Hematopoietic multipotent progenitor cell treated with erythropoietin and hydrocortisone succinate and interleukin-3 and kit ligand, for 4 days (in vitro differentiated cells): ENCODE results near the gene GPR155.

Experiments
- DNase-seq: peaks from one replicate; pipeline ENCODE4 v3.0.0-alpha.2; 2015

Gene GPR155

GRCh38 chr2:174486563-174487107 lies at the start of gene GPR155:
Gene GPR155, minus strand, starts transcription at chr2:174487029. Its CDS starts 5,073 bp downstream, at chr2:174481956.
- peak; percentile 66 for DNase-seq

GRCh38 chr2:174535757-174536703 lies 49.2 kb upstream of the GPR155 start:
- no peak for DNase-seq

- no peak for DNase-seq
Measured at GRCh38 chr2:174535083-174535482, 48.3 kb upstream of the GPR155 start.

GRCh38 chr2:174529916-174530315 lies 43.1 kb upstream of the GPR155 start:
- no peak for DNase-seq

GRCh38 chr2:174527959-174528358 lies 41.1 kb upstream of the GPR155 start:
- no peak for DNase-seq

- DNase-seq: no peak
Measured at GRCh38 chr2:174527101-174527721, 40.4 kb upstream of the GPR155 start.

- DNase-seq: peak; percentile 21
Measured at GRCh38 chr2:174524527-174524926, 37.7 kb upstream of the GPR155 start.

- DNase-seq: peak; percentile 64
Measured at GRCh38 chr2:174522553-174522952, 35.7 kb upstream of the GPR155 start.

GRCh38 chr2:174518395-174518794 lies 31.6 kb upstream of the GPR155 start:
- DNase-seq: no peak

GRCh38 chr2:174516501-174517378 lies 29.9 kb upstream of the GPR155 start:
- DNase-seq: peak; percentile 4

GRCh38 chr2:174512345-174512744 lies 25.5 kb upstream of the GPR155 start:
- DNase-seq: no peak

- no peak for DNase-seq
Measured at GRCh38 chr2:174511580-174512260, 24.9 kb upstream of the GPR155 start.

- peak; percentile 44 for DNase-seq
Measured at GRCh38 chr2:174510583-174511189, 23.9 kb upstream of the GPR155 start.

GRCh38 chr2:174503161-174503809 lies 16.5 kb upstream of the GPR155 start:
- DNase-seq: no peak

GRCh38 chr2:174499371-174499770 lies 12.5 kb upstream of the GPR155 start:
- DNase-seq: no peak

- DNase-seq: no peak
Measured at GRCh38 chr2:174495365-174496012, 8.7 kb upstream of the GPR155 start.

- DNase-seq: peak; percentile 14
Measured at GRCh38 chr2:174493549-174494331, 6.9 kb upstream of the GPR155 start.

- peak; percentile 79 for DNase-seq
Measured at GRCh38 chr2:174492963-174493431, 6.2 kb upstream of the GPR155 start.

GRCh38 chr2:174491947-174492346 lies 5.1 kb upstream of the GPR155 start:
- DNase-seq: no peak

- DNase-seq: no peak
Measured at GRCh38 chr2:174490051-174490450, 3.2 kb upstream of the GPR155 start.
